Activated CD4-positive, alpha-beta T cell treated with anti-CD3 and anti-CD28 coated beads, Interleukin-2, Interleukin-6, amounts not matched to agents 100 ng/mL and 50 ng/mL, durations not matched to agents 16 hours and 8 hours (primary cell): ENCODE data around the gene TRDN.
"Not testable (repeated sequence)": the region's sequence is repeated elsewhere in the genome, so short reads cannot be mapped to it uniquely, and the experiment has no call there.

Experiments used
- DNase-seq: peaks from one replicate; pipeline ENCODE4 v3.0.0-alpha.2; 2020

TRDN gene

GRCh38 chr6:123233336-123233735, 403.4 kb downstream of the TRDN start:
- no peak for DNase-seq

DNA sequence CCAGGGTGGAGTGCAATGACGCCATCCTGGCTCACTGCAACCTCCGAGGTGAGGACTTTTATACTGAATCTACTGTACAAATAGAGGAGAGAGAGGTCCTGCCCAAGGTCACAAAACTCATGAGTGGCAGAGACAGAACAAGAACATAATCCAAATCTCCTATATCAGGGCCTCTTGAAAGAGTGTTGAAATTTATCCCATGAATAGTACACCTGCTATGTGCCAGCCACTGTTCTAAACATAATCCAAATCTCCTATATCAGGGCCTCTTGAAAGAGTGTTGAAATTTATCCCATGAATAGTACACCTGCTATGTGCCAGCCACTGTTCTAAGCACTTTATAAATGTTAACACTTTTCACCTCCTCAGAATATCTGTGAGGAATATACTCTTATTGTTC, 409.0 kb downstream of the TRDN start:
- not testable (repeated sequence) for DNase-seq

DNA sequence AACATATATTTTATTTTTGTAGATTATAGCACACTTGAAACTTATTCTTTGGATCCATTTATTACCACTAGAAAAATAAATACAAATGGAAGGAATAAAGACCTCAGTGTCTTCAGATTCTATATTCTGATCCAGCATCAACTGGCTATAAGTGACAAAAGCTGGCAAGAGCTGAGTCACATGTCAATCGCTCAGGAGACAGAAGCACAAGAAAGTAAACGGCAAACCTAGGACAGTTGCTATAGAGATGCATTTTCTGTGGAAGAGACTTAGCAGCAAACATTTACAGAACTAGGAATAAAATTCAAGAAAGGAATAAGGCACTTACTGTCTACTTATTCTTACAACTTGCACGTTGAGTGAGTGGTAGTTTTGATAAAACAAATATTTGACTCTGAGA, 410.4 kb downstream of the TRDN start:
- no peak for DNase-seq

- DNase-seq, result no peak
These were observed 412.7 kb downstream of the TRDN start for GRCh38 chr6:123224077-123224476.

GRCh38 chr6:123223461-123223860, 413.3 kb downstream of the TRDN start:
- no peak for DNase-seq

DNA sequence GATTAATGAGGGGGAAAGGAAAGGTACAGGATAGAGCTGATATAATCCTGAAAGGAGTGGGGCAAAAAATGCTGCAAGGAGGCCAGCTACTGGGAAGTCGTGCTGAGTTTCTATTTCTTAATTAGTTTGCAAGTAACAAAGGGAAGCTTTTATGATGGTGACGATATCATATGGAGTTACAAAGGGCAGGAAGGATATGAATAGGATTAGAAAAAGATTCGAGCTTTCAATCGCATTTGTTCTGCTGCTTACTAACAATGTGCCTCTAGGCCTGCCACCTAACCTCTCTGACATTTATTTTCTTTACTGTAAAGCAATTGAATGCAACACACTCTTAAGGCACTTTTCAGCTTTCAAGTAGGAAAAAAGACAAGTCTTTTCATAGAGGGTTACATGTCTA, 421.5 kb downstream of the TRDN start:
- no peak for DNase-seq

GRCh38 chr6:123214433-123214832, 422.3 kb downstream of the TRDN start:
- DNase-seq, result no peak

DNA sequence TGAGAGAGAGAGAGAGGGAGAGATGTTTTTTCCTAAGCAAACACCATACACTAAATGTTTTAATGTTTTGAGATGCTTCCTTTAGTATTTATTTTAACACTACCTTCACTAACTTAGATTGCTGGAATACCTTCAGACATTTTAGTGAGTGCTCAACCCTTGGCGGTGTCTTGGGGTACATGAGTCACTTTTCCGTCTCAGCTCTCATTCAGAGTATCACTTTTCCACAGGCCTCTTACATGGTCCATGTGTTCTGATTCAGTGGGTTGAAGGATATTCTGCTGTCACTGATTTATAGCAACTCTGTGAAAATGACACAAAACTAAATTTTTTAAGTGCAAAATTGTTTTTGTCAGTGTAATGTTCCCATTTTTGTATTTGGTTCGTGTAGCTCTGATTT, 422.8 kb downstream of the TRDN start:
- DNase-seq, result no peak

DNA sequence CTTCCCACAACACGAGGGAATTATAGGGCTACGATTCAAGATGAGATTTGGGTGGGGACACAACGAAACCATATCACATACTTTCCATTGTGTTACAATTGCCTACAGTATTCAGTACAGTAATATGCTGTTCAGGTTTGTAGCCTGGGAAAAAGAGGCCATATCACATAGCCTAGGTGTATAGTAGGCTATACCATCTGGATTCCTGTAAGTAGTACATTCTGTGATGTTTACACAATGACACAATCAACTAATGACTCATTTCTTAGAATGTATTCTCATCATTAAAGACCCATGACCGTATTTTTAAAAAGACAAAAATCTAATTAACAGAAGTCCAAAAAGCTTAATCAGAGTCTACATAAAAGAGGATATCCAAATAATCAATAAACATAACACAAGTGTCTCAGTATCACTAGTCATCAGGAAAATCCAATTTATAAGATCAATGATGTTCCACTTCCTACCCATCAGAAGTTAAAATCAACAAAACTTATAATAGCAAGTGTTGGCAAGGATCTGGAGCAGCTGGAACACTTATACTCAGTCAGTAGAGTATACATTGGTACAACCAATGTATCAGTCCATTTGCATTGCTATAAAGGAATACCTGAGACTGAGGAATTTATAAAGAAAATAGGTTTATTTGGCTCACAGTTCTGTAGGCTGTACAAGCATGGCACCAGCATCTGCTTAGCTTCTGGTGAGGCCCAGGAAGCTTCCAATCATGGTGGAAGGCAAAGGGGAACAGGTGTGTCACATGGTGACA, 424.8 kb downstream of the TRDN start:
- no peak for DNase-seq

DNA sequence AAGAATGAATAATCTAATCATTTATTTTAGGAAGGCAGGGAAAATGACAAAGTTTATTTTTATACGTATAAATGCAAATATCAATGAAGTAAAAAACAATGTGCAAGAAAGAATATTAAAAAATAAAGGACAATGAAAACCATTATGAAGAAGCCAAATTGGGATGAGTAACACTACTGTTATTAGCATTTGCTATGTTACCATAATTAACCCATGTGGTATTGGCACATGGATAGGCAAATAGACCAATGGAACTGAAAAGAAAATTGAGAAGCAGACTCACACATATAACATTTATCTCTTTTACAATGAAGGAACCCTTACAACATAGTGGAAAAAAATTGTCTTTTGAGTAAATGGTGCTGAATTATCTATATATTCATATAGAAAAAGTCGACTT, 426.1 kb downstream of the TRDN start:
- no peak for DNase-seq

- DNase-seq, result no peak
These were observed 428.7 kb downstream of the TRDN start for GRCh38 chr6:123207967-123208510.

- no peak for DNase-seq
These were observed 432.8 kb downstream of the TRDN start for GRCh38 chr6:123203928-123204327.

DNA sequence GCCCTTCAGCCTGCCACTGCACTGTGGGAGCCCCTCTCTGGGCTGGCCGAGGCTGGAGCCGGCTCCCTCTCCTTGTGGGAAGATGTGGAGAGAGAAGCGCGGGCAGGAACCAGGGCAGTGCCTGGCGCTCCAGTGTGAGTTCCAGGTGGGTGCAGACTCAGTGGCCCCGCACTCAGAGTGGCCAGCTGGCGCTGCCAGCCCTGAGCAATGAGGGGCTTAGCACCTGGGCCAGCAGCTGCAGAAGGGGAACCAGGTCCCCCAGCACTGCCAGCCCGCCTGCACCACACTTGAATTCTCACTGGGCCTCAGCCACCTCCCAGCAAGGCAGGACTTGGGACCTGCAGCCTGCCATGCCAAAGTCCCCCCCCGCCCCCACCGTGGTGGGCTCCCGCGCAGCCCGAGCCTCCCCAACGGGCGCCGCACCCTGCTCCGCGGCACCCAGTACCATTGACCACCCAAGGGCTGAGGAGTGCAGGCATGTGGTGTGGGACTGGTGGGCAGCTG, 434.8 kb downstream of the TRDN start:
- no peak for DNase-seq

- DNase-seq, result no peak
These were observed 443.5 kb downstream of the TRDN start for GRCh38 chr6:123193298-123193697.

- DNase-seq, result no peak
These were observed 446.9 kb downstream of the TRDN start for GRCh38 chr6:123189816-123190215.

DNA sequence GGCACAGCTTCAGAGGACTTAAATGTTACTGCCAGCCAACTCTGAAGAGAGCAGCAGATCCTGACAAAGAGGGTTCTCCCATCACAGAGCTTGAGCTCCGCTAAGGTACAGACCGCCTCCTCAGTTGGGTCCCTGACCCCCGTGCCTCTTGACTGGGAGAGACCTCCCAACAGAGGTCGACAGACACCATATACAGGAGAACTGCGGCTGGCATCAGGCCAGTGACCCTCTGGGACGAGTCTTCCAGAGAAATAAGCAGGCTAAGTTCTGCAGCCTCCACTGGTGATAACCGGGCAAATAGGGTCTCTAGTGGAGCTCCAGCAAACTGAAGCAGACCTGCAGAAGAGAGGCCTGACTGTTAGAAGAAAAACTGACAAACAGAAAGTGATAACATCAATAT, 453.8 kb downstream of the TRDN start:
- no peak for DNase-seq

DNA sequence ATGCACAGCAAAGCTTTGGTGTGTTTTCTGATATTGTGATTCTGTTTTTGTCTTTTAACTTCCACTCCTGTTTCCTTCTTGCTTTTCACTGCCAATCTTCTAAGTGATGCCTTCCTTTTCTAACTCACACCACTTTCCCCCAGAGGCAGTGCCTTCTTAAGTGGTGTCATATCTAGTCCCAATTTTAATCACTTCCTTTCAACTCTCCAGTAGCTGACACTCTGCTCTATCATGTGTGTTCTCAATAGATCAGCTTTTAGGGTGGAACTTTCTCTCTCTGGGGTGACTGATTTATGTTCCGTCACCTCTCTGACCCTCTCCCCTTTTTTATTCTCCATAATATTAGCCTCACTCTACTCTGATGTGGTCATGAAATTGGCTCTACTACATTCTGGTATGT, 460.0 kb downstream of the TRDN start:
- no peak for DNase-seq

DNA sequence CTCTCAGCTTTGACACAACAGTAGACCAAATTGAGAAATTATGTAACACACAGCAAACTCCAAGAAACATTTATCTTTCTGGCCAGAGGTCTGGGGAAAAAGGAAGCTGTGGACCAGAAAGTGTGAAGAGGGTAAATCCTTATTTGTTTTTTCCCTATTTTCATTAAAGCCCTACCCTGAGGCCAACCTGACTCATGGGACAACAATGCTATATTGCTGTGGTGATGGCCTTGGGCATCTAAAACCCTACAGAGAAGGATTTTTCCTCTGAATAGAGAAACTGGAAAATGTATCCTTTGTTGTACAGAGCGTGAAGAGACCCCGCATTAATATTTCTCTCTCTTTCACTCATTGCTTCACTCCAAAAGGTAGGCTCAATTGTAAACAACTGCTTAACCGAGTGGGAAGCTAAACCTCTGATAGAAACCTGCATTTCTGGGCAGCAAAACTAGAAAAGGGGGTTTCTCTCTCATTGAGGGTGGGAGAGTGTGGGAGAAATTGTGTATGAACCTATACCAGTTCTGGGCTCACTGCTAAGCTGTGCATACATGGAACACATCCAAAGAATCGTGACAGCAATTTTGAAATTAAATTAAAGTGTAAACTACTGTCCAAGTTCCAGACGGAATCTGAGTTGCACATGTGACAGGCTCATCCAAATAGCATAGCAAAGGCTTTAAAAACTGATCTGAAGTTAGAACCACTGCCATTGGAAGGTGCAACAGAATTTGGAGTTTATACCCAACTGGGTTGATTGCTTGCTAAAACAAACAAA, 465.2 kb downstream of the TRDN start:
- no peak for DNase-seq

- DNase-seq, result no peak
These were observed 467.0 kb downstream of the TRDN start for GRCh38 chr6:123169774-123170095.

DNA sequence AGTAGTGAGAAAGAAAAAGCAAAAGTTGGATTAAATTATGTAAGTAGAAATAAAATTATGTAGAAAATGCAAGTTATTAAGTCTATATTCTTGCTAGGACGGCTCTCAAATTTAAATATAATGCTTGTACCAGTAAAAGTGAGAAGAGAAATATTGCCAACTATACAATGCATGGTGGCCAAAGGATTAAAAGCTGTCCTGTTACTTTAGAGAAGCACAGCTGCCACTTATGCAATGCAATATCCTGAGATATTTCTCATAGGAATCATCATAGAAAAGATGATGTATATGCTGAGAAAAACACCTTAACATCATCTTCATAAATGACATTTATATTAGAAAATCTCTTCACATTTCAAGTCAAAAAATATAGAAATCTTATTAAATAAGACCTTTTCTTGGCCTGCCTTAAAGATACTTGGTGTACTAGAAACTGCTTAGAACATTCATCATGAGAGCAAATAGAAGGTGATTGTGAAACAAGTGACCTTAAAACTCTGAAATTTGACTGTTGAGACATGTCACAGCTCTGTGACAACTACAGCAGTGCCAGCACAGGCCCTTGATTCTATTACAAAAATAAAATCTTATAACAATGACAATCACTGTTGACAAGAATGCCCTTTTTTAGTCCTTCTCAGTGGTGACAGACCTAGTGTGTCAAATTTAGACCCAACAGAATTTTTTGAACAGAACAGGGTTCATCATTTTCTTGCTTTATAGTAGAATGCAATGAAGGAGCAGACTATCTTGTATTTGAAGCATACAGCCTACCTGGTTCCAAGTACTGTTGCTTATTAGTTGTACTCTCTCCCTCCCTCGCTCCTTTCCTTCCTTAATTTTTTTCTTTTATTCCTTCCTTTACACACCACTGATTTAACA, 467.6 kb downstream of the TRDN start:
- DNase-seq, result no peak

GRCh38 chr6:123168466-123168865, 468.3 kb downstream of the TRDN start:
- DNase-seq, result no peak
